Measurements from ENCODE around the gene MEIS2.

The MEIS2 gene

DNA sequence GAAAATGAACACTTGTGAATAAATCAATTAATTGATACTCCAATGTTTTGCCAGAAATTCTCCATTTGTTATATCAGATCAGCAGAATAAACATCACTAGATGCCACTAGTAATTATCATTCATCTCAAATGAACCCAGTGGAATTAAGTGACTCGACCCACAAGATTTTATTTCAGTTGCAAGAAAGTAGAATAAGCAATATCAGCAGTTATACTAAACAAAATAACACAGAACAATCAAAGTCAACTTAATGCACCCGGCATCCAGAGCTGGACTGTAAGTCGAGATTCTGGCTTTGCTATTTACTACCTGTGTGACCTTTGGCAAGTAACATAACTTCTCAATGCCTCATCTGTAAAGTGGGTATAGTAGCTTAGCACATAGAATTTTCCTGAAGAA lies 256.5 kb downstream of the MEIS2 start:
- Histone ChIP-seq H3K4me1 (ENCODE audit: control insufficient read depth, insufficient read depth, low read length) (peaks cover 7% of the 10 kb centered on the region), H3K4me3 (ENCODE audit: low read depth, low read length) (no peak overlapping the region), H3K36me3 (ENCODE audit: control insufficient read depth in 2 of 2, insufficient read depth in 1 of 2, low read length in 2 of 2) (no peaks in the 10 kb centered on the region), H3K27ac (ENCODE audit: extremely low read depth, low read depth, low read length) (no peak overlapping the region), H3K9me3 (ENCODE audit: control insufficient read depth, insufficient read depth, low read depth, low read length) (no peaks in the 10 kb centered on the region)
- CTCF ChIA-PET = interaction anchor here (0.9 kb wide), 1 partner anchor 290 kb away, joined by 4 read pairs; no protein-coding TSS in a partner anchor
- POLR2A ChIA-PET = no interaction called here
- TF ChIP-seq ZNF571 (tag by site-specific recombination; IDR thresholded peaks at IDR 0.05) (no peak), SP2 (tag by site-specific recombination; IDR thresholded peaks at IDR 0.05) (no peak), ZNF350 (tag by site-specific recombination; IDR thresholded peaks at IDR 0.05) (no peak), ZNF658 (tag by site-specific recombination; IDR thresholded peaks at IDR 0.05) (no peak), KLF7 (tag by site-specific recombination; IDR thresholded peaks at IDR 0.05; ENCODE audit: borderline replicate concordance) (no peak), ZNF558 (tag by site-specific recombination; IDR thresholded peaks at IDR 0.05) (no peak), HOXA7 (CRISPR knock-in tag; IDR thresholded peaks at IDR 0.05; ENCODE audit: borderline replicate concordance) (no peak), ZNF23 (tag by site-specific recombination; IDR thresholded peaks at IDR 0.05; ENCODE audit: borderline replicate concordance) (no peak), BCL11B (tag by site-specific recombination; IDR thresholded peaks at IDR 0.05; ENCODE audit: low read depth) (no peak), ZNF132 (tag by site-specific recombination; IDR thresholded peaks at IDR 0.05; ENCODE audit: borderline replicate concordance) (no peak)
- TF ChIP-seq, protein P1, sequence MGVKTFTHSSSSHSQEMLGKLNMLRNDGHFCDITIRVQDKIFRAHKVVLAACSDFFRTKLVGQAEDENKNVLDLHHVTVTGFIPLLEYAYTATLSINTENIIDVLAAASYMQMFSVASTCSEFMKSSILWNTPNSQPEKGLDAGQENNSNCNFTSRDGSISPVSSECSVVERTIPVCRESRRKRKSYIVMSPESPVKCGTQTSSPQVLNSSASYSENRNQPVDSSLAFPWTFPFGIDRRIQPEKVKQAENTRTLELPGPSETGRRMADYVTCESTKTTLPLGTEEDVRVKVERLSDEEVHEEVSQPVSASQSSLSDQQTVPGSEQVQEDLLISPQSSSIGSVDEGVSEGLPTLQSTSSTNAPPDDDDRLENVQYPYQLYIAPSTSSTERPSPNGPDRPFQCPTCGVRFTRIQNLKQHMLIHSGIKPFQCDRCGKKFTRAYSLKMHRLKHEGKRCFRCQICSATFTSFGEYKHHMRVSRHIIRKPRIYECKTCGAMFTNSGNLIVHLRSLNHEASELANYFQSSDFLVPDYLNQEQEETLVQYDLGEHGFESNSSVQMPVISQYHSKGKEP (tag by site-specific recombination; IDR thresholded peaks at IDR 0.05) = no peak
- TF ChIP-seq, protein P2, sequence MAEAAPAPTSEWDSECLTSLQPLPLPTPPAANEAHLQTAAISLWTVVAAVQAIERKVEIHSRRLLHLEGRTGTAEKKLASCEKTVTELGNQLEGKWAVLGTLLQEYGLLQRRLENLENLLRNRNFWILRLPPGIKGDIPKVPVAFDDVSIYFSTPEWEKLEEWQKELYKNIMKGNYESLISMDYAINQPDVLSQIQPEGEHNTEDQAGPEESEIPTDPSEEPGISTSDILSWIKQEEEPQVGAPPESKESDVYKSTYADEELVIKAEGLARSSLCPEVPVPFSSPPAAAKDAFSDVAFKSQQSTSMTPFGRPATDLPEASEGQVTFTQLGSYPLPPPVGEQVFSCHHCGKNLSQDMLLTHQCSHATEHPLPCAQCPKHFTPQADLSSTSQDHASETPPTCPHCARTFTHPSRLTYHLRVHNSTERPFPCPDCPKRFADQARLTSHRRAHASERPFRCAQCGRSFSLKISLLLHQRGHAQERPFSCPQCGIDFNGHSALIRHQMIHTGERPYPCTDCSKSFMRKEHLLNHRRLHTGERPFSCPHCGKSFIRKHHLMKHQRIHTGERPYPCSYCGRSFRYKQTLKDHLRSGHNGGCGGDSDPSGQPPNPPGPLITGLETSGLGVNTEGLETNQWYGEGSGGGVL (tag by site-specific recombination; IDR thresholded peaks at IDR 0.05) = no peak

DNA sequence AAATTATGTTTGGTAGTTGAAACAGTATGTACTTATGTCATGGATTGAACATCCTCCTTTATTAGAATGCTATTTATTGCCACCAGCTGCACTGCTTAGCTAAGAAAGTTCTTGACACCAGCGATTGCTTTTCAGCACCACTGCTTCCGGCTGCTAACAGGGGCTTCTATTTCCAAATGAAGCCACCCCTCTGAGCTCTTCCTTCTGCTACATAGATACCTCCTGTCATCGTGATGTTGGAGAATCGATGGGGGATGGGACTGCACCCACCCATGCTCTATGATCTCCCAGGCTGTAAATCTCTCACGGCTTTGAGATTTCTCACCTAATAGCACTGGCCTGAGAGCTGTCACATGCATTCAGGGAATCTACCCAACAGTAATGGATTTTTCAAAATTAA lies 259.2 kb downstream of the MEIS2 start:
- TF ChIP-seq ZNF624 (tag by site-specific recombination; IDR thresholded peaks at IDR 0.05) (no peak), ZNF654 (tag by site-specific recombination; IDR thresholded peaks at IDR 0.05; ENCODE audit: low read depth) (no peak), ZFP41 (tag by site-specific recombination; IDR thresholded peaks at IDR 0.05; ENCODE audit: borderline replicate concordance) (no peak), ZNF112 (tag by site-specific recombination; IDR thresholded peaks at IDR 0.05) (no peak), ZNF391 (tag by site-specific recombination; IDR thresholded peaks at IDR 0.05; ENCODE audit: borderline replicate concordance, low read depth) (no peak), ZNF558 (tag by site-specific recombination; IDR thresholded peaks at IDR 0.05) (no peak), ZNF521 (tag by site-specific recombination; IDR thresholded peaks at IDR 0.05) (no peak), ZNF16 (tag by site-specific recombination; IDR thresholded peaks at IDR 0.05; ENCODE audit: low read depth) (no peak), RBAK (tag by site-specific recombination; IDR thresholded peaks at IDR 0.05) (no peak), ZNF549 (tag by site-specific recombination; IDR thresholded peaks at IDR 0.05) (no peak), ZNF791 (tag by site-specific recombination; IDR thresholded peaks at IDR 0.05) (no peak), REPIN1 (tag by site-specific recombination; IDR thresholded peaks at IDR 0.05; ENCODE audit: low read depth) (no peak), SP3 (tag by site-specific recombination; IDR thresholded peaks at IDR 0.05) (no peak), ZNF677 (tag by site-specific recombination; IDR thresholded peaks at IDR 0.05) (no peak)
- no peak overlapping the region for H3K4me3 ChIP-seq (ENCODE audit: low read depth, low read length)

More for the DNA sequence above, 259.2 kb downstream of the MEIS2 start:
- Histone ChIP-seq H3K27ac (ENCODE audit: extremely low read depth, low read depth, low read length) (no peak overlapping the region), H3K36me3 (ENCODE audit: control insufficient read depth in 2 of 2, insufficient read depth in 1 of 2, low read length in 2 of 2) (no peaks in the 10 kb centered on the region), H3K4me1 (ENCODE audit: control insufficient read depth, insufficient read depth, low read length) (peaks cover 7% of the 10 kb centered on the region), H3K9me3 (ENCODE audit: control insufficient read depth, insufficient read depth, low read depth, low read length) (no peaks in the 10 kb centered on the region)
- POLR2A ChIA-PET = no interaction called here
- CTCF ChIA-PET = no interaction called here

All from HEK293 (cell line).